ENCODE measurements around the gene HEG1. TPM values are rescaled to one million over a fixed set of nuclear protein-coding genes. Genes with fewer than 3 reads are reported as not detected.

The HEG1 gene
- total and polyA plus RNA-seq, 7 donors: 0.92 to 61.6 (median 24.5) TPM

DNA sequence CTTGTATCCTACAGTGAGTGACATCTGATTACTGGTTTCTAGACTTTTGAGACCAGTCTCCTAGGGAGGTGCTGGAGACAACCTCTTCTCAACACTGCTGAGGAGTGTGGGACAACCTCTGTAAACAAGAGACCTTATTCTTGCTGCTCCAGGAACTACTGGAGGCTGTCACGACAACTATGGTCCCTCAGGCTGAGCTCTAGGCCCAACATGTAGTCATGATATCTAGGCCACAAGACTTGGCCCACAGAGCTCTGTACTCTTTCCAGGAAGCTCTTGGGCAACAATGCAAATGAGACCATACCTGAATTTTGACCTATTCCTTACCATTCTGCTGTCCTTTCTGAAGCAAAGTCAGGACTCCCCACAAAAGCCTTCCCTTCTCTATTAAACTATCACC is 24.3 kb upstream of the HEG1 start:
- Histone ChIP-seq H3K4me3 (no peak overlapping the region), H3K36me3 (no peaks in the 10 kb centered on the region), H3K9me3 (no peaks in the 10 kb centered on the region), H3K27me3 (no peaks in the 10 kb centered on the region), H3K4me1 (no peaks in the 10 kb centered on the region), H3K27ac (no peak overlapping the region)
- intact Hi-C loops (cut with DNase I): no loop called here
- 94 to 98% methylated on average over 1 of the region's 1 CpG for WGBS, 2 donors
- no peak for TF ChIP-seq POLR2AphosphoS5 (IDR thresholded peaks at IDR 0.05)
- no peak for TF ChIP-seq CTCF (IDR thresholded peaks at IDR 0.05)
- TF ChIP-seq EP300 (IDR thresholded peaks at IDR 0.05): no peak
- TF ChIP-seq POLR2A (IDR thresholded peaks at IDR 0.05): no peak
- no peak for DNase-seq

GRCh38 chr3:125079675-125080045 is 23.9 kb upstream of the HEG1 start:
- Histone ChIP-seq H3K27ac (no peak overlapping the region), H3K9me3 (no peaks in the 10 kb centered on the region), H3K27me3 (no peaks in the 10 kb centered on the region), H3K4me1 (no peaks in the 10 kb centered on the region), H3K36me3 (no peaks in the 10 kb centered on the region), H3K4me3 (no peak overlapping the region)
- 87 to 88% methylated on average over 1 of the region's 1 CpG for WGBS, 2 donors
- DNase-seq: no peak
- intact Hi-C loops (cut with DNase I): no loop called here
- TF ChIP-seq POLR2AphosphoS5 (IDR thresholded peaks at IDR 0.05) (no peak), CTCF (IDR thresholded peaks at IDR 0.05) (no peak), POLR2A (IDR thresholded peaks at IDR 0.05) (no peak), EP300 (IDR thresholded peaks at IDR 0.05) (no peak)

- 89 to 90% methylated on average over 6 of the region's 6 CpGs for WGBS, 2 donors
- TF ChIP-seq POLR2AphosphoS5 (IDR thresholded peaks at IDR 0.05): no peak
- no peak for TF ChIP-seq EP300 (IDR thresholded peaks at IDR 0.05)
- no peak for TF ChIP-seq CTCF (IDR thresholded peaks at IDR 0.05)
- intact Hi-C loops (cut with DNase I): no loop called here
- Histone ChIP-seq H3K36me3 (no peaks in the 10 kb centered on the region), H3K4me3 (no peak overlapping the region), H3K27ac (no peak overlapping the region), H3K4me1 (no peaks in the 10 kb centered on the region), H3K27me3 (no peaks in the 10 kb centered on the region), H3K9me3 (no peaks in the 10 kb centered on the region)
- DNase-seq: no peak
Measured at GRCh38 chr3:125078951-125079674, 23.3 kb upstream of the HEG1 start.

- Histone ChIP-seq H3K9me3 (no peaks in the 10 kb centered on the region), H3K4me3 (no peak overlapping the region), H3K27me3 (no peaks in the 10 kb centered on the region), H3K4me1 (no peaks in the 10 kb centered on the region), H3K27ac (no peak overlapping the region), H3K36me3 (no peaks in the 10 kb centered on the region)
- intact Hi-C loops (cut with DNase I): no loop called here
- TF ChIP-seq POLR2A (IDR thresholded peaks at IDR 0.05): no peak
- TF ChIP-seq POLR2AphosphoS5 (IDR thresholded peaks at IDR 0.05): no peak
- TF ChIP-seq CTCF (IDR thresholded peaks at IDR 0.05): no peak
- TF ChIP-seq EP300 (IDR thresholded peaks at IDR 0.05): no peak
- 92 to 98% methylated on average over 3 of the region's 3 CpGs for WGBS, 2 donors
- DNase-seq: no peak
Measured at GRCh38 chr3:125077864-125078263, 22.1 kb upstream of the HEG1 start.

DNA sequence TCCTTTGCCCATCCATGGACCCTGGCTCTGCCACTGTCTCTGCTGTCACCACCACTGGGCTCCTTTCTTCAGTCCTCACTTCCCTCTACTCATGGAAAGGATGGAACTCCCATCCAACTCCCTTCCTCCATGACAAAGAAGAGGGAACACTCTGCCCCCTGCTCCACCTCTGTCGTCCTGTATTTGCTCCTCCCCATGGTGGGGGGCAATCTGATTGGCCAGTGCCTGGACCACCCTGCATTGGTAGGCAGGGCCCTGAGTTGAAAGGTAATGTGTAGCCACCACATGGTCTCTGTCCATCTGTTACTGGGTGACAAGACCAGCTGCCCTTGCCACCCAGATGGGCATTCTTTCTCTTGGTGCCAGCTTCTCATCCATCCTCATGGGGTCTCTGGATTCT is 20.7 kb upstream of the HEG1 start:
- no peak for TF ChIP-seq EP300 (IDR thresholded peaks at IDR 0.05)
- no peak for TF ChIP-seq POLR2A (IDR thresholded peaks at IDR 0.05)
- no peak for TF ChIP-seq POLR2AphosphoS5 (IDR thresholded peaks at IDR 0.05)
- TF ChIP-seq CTCF (IDR thresholded peaks at IDR 0.05): no peak
- 78 to 92% methylated on average over 1 of the region's 1 CpG for WGBS, 2 donors
- H3K4me3 ChIP-seq: no peak overlapping the region
- no peaks in the 10 kb centered on the region for H3K27me3 ChIP-seq
- no peaks in the 10 kb centered on the region for H3K4me1 ChIP-seq
- H3K9me3 ChIP-seq: no peaks in the 10 kb centered on the region
- intact Hi-C loops (cut with DNase I): no loop called here
- DNase-seq: no peak
- H3K27ac ChIP-seq: no peak overlapping the region
- no peaks in the 10 kb centered on the region for H3K36me3 ChIP-seq

Measured in sigmoid colon (tissue), 7 donors.